Mesenchymal stem cell (in vitro differentiated cells and primary cell): ENCODE results near the gene SLC25A15.
"Not testable (repeated sequence)": the region's sequence is repeated elsewhere in the genome, so short reads cannot be mapped to it uniquely, and the experiment has no call there.

ENCODE experiments used
- DNase-seq: peaks from one replicate; pipeline ENCODE4 v3.0.0-alpha.2; 2013
- H2AFZ ChIP-seq: one replicate; pipeline ENCODE4 v1.6.1; 2013; ENCODE audit warnings: low read depth, mild to moderate bottlenecking, control low read depth, inconsistent platforms, low read length, moderate library complexity
- H2AK5ac ChIP-seq: 2 replicates; pipeline ENCODE4 v1.6.1; 2013; ENCODE audit warnings: low read length, moderate library complexity, mild to moderate bottlenecking, inconsistent platforms; ENCODE audit not compliant: severe bottlenecking
- H2BK120ac ChIP-seq: one replicate; pipeline ENCODE4 v1.6.1; 2013; ENCODE audit warnings: low read depth, mild to moderate bottlenecking, inconsistent platforms, low read length, moderate library complexity
- H2BK12ac ChIP-seq, 2 experiments: one replicate each; pipeline ENCODE4 v1.6.1; 2013; ENCODE audit warnings: inconsistent platforms in 2 of 2, low read length in 2 of 2, mild to moderate bottlenecking in 2 of 2, moderate library complexity in 2 of 2, control low read depth in 1 of 2
- H2BK15ac ChIP-seq: one replicate; pipeline ENCODE4 v1.6.1; 2013; ENCODE audit warnings: mild to moderate bottlenecking, low read depth, inconsistent platforms; ENCODE audit not compliant: poor library complexity, severe bottlenecking
- H2BK5ac ChIP-seq: 2 replicates; pipeline ENCODE4 v1.6.1; 2013; ENCODE audit warnings: low read depth, mild to moderate bottlenecking, low read length, control low read depth, inconsistent platforms; ENCODE audit not compliant: poor library complexity, severe bottlenecking
- H3K14ac ChIP-seq, 2 experiments: one replicate each; pipeline ENCODE4 v1.6.1; 2013; ENCODE audit warnings: inconsistent platforms in 2 of 2, low read length in 2 of 2, control low read depth in 1 of 2, mild to moderate bottlenecking in 1 of 2, moderate library complexity in 1 of 2
- H3K18ac ChIP-seq, 2 experiments: one replicate each; pipeline ENCODE4 v1.6.1; 2013; ENCODE audit warnings: inconsistent platforms in 2 of 2, low read length in 2 of 2, control low read depth in 1 of 2, low read depth in 1 of 2, mild to moderate bottlenecking in 1 of 2
- H3K23ac ChIP-seq, 2 experiments: one replicate each; pipeline ENCODE4 v1.6.1; 2013; ENCODE audit warnings: inconsistent platforms in 2 of 2, low read length in 2 of 2, mild to moderate bottlenecking in 2 of 2, moderate library complexity in 2 of 2, control low read depth in 1 of 2
- H3K27ac ChIP-seq: 2 replicates; pipeline ENCODE4 v1.5.1; 2013; ENCODE audit warnings: mild to moderate bottlenecking, moderate library complexity, low read length, control low read depth, inconsistent platforms; ENCODE audit not compliant: poor library complexity, severe bottlenecking
- H3K27me3 ChIP-seq, 2 experiments: 2 replicates each; pipeline versions ENCODE4 v1.6.1 to v1.7.0; 2013; ENCODE audit warnings: low read length in 2 of 2, mild to moderate bottlenecking in 2 of 2, moderate library complexity in 2 of 2, control low read depth in 1 of 2, inconsistent platforms in 1 of 2; ENCODE audit not compliant: control insufficient read depth in 1 of 2, insufficient read depth in 1 of 2
- H3K36me3 ChIP-seq, 2 experiments: 2 replicates each; pipeline versions ENCODE4 v1.6.1 to v1.7.0; 2013; ENCODE audit warnings: low read length in 2 of 2, control low read depth in 1 of 2, inconsistent platforms in 1 of 2, low read depth in 1 of 2, mild to moderate bottlenecking in 1 of 2; ENCODE audit not compliant: insufficient read depth in 2 of 2, control insufficient read depth in 1 of 2
- H3K4ac ChIP-seq, 2 experiments: one replicate each; pipeline ENCODE4 v1.6.1; 2013; ENCODE audit warnings: inconsistent platforms in 2 of 2, low read length in 2 of 2, mild to moderate bottlenecking in 2 of 2, moderate library complexity in 2 of 2, control low read depth in 1 of 2, low read depth in 1 of 2
- H3K4me1 ChIP-seq: 2 replicates; pipeline ENCODE4 v1.6.1; 2013; ENCODE audit warnings: low read depth, low read length, control low read depth; ENCODE audit not compliant: control insufficient read depth, insufficient read depth
- H3K4me2 ChIP-seq: 2 replicates; pipeline ENCODE4 v1.6.1; 2013; ENCODE audit warnings: low read length, mild to moderate bottlenecking, inconsistent platforms; ENCODE audit not compliant: poor library complexity, severe bottlenecking
- H3K4me3 ChIP-seq, 2 experiments: 2 replicates each; pipeline versions ENCODE4 v1.5.1 to v1.7.0; 2013; ENCODE audit warnings: low read length in 2 of 2, mild to moderate bottlenecking in 2 of 2, control low read depth in 1 of 2, low read depth in 1 of 2; ENCODE audit not compliant: insufficient read depth in 1 of 2
- H3K79me1 ChIP-seq: replicated peaks from 2 replicates; pipeline ENCODE4 v1.6.1; 2013; ENCODE audit warnings: mild to moderate bottlenecking, control low read depth, low read length, inconsistent platforms; ENCODE audit not compliant: poor library complexity, severe bottlenecking
- H3K9ac ChIP-seq: 2 replicates; pipeline ENCODE4 v1.7.0; 2013; ENCODE audit warnings: mild to moderate bottlenecking, low read length, moderate library complexity
- H3K9me3 ChIP-seq: 2 replicates; pipeline ENCODE4 v1.7.0; 2013; ENCODE audit warnings: mild to moderate bottlenecking, low read length; ENCODE audit not compliant: control insufficient read depth
- H4K8ac ChIP-seq: one replicate; pipeline ENCODE4 v1.6.1; 2013; ENCODE audit warnings: inconsistent platforms, mild to moderate bottlenecking, low read length, moderate library complexity
- H4K91ac ChIP-seq: one replicate; pipeline ENCODE4 v1.6.1; 2013; ENCODE audit warnings: mild to moderate bottlenecking, low read length, inconsistent platforms
- WGBS: methylation state at CpG from one replicate; pipeline ENCODE4 v1.1.7; 2013; ENCODE audit warnings: mixed read lengths; 5-methylcytosine and 5-hydroxymethylcytosine counted together

Gene SLC25A15

DNA sequence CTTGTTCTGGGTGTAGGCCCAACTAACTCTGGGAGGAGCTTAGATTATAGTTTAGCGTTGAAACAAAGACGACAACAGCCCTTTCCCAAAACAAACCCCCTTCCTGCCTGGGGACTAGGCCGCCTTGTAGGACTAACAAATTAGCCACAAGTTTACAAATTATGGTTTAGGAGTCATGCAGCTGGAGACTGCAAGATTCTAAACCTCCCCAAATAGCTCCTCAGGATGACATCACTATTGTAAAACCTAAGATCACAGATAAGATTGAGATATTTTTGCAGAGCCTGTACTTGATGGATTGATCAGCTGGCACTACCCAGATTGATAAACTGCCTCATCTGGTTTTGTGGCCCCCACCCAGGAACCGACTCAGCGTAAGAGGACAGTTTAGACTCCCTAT lies 2.3 kb upstream of the SLC25A15 start:
- H3K79me1 ChIP-seq = peaks cover 5% of the 10 kb centered on the region
- H3K36me3 ChIP-seq = no peaks in the 10 kb centered on the region
- no peak overlapping the region for H2BK15ac ChIP-seq
- H2AK5ac ChIP-seq = no peak overlapping the region
- H3K27me3 ChIP-seq = no peaks in the 10 kb centered on the region
- whole genome bisulfite sequencing = 30% methylated on average over 5 of the region's 5 CpGs
- H3K23ac ChIP-seq = no peak overlapping the region
- no peaks in the 10 kb centered on the region for H3K9me3 ChIP-seq
- H3K14ac ChIP-seq = no peak overlapping the region
- no peak overlapping the region for H4K91ac ChIP-seq
- no peak overlapping the region for H3K9ac ChIP-seq
- H3K27ac ChIP-seq = no peak overlapping the region
- H3K4me1 ChIP-seq = peaks cover 2% of the 10 kb centered on the region
- no peak overlapping the region for H2AFZ ChIP-seq
- H4K8ac ChIP-seq = no peak overlapping the region
- DNase-seq = peak; percentile 96
- H3K4ac ChIP-seq = no peak overlapping the region
- H3K4me3 ChIP-seq = no peak overlapping the region
- H2BK120ac ChIP-seq = peak overlapping the region; percentile 21
- H2BK5ac ChIP-seq = no peak overlapping the region
- H3K18ac ChIP-seq = peak overlapping the region in 1 of 2 experiments; percentile 56
- H2BK12ac ChIP-seq = no peak overlapping the region
- no peak overlapping the region for H3K4me2 ChIP-seq

DNA sequence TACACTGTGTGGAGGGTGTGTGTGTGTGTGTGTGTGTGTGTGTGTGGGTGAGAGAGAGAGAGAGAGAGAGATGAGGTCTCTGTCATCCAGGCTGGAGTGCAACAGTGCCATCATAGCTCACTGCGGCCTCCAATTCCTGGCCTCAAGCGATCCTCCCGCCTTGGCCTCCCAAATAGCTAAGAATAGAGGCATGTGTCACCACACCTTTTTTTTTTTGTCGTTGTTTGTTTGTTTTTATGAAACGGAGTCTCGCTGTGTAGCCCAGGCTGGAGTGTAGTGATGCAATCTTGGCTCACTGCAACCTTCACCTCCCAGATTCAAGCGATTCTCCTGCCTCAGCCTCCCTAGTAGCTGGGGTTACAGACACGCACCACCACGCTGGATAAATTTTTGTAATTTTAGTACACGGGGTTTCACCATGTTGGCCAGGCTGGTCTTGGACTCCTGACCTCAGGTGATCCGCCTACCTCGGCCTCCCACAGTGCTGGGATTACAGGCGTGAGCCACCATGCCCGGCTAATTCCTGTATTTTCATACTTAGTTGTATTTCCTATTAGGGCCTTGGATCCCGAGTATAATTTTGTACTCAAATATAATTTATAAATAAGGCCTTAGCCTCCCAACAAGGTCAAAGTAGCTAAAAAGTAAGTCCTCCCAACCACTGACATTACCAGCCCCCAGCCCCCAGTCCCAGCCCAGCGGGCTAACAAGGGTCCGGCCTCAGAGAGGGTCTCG lies 704 bp upstream of the SLC25A15 start:
- WGBS = 72% methylated on average over 15 of the region's 18 CpGs
- H2BK12ac ChIP-seq = peak overlapping the region; percentile 6 to 42

DNA sequence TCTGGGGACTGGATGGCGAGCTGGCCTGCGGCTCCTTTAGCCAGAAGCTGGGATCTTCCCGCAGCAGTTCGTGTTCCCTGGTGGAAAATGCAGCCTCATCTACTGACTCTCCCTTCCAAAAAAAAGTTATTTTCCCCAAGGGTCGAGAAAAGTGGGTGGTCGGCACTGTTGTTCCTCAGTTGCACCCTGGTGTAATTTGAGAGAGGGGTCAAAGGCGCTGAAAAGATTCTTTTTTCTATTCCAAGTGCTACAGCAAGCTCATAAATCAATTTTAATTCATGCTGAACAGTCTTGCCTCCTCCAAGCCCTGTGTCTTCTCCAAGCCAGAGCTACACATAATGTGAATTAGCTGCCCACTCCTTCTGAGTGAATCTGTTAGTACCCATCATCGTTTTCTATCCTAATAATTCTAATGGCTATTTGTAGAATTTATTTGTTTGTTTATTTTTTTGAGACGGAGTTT lies 774 bp downstream of the SLC25A15 start:
- Histone ChIP-seq H2BK5ac (no peak overlapping the region), H4K91ac (no peak overlapping the region), H3K4ac (peak overlapping the region in 1 of 2 experiments; percentile 91), H3K4me1 (peaks cover 2% of the 10 kb centered on the region), H3K27ac (peak overlapping the region; percentile 26), H2BK120ac (peak overlapping the region; percentile 92), H3K27me3 (no peaks in the 10 kb centered on the region), H3K14ac (no peak overlapping the region), H4K8ac (no peak overlapping the region), H2AFZ (no peak overlapping the region), H2BK15ac (peak overlapping the region; percentile 95), H3K4me2 (peak overlapping the region; percentile 96), H3K4me3 (peak overlapping the region; percentile 84 to 87), H2AK5ac (no peak overlapping the region), H3K9ac (peak overlapping the region; percentile 90), H3K18ac (peak overlapping the region in 1 of 2 experiments; percentile 91), H2BK12ac (no peak overlapping the region), H3K9me3 (no peaks in the 10 kb centered on the region), H3K23ac (no peak overlapping the region), H3K79me1 (peaks cover 15% of the 10 kb centered on the region), H3K36me3 (peaks cover 11 to 16% of the 10 kb centered on the region in 2 experiments)
- DNase-seq = no peak
- WGBS = 8% methylated on average over 7 of the region's 9 CpGs

More for the DNA sequence above, 704 bp upstream of the SLC25A15 start:
- H2BK5ac ChIP-seq, DNase-seq, H3K23ac ChIP-seq, H3K9me3 ChIP-seq, H3K36me3 ChIP-seq, H3K4me1 ChIP-seq, H3K27me3 ChIP-seq: not testable (repeated sequence)
- Histone ChIP-seq H3K27ac (peak overlapping the region; percentile 89), H3K18ac (peak overlapping the region; percentile 94 to 97), H2BK120ac (peak overlapping the region; percentile 99), H2AFZ (peak overlapping the region; percentile 54), H4K91ac (peak overlapping the region; percentile 91), H3K79me1 (peaks cover 11% of the 10 kb centered on the region), H3K9ac (peak overlapping the region; percentile 90), H4K8ac (peak overlapping the region; percentile 98), H3K4me2 (peak overlapping the region; percentile 96), H3K14ac (peak overlapping the region in 1 of 2 experiments; percentile 44), H2AK5ac (peak overlapping the region; percentile 38), H3K4me3 (peak overlapping the region; percentile 84 to 87), H2BK15ac (peak overlapping the region; percentile 95), H3K4ac (peak overlapping the region; percentile 91 to 96)

DNA sequence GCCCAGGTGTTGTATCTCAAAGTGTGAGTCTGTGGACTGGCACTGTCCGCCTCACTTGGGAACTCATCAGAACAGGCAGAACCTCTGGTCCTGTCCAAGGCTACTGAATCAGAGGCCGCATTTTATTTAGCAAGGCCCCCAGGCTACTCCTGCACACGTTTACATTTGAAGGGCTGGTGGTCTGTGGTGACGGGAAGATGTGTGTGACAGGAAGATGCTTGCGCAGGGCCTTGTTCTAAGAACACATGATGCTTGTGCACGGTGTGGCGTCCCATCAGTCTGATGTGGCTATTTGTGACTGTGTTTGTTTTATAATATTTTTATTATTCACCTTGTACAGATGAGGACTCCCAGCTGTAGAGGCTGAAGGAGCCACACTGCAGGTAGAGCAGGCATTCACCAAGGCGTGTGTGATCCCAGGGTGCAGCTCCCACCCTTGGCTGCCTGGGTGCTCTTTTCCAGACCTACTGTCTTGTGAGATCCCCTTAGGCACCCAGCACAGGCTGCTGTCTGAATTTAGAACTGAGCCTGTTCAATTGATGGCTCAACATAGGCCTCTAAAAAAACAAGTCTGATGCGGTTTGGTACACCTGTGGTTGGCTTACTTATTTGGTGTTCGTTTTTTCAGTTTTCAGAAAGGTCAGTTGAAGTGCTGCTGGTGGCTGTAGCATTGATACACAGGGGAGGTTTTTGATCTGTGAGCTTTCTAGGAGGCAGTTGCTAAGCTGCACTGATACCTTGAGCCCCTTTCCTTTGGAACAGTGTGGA lies 3.1 kb downstream of the SLC25A15 start:
- H3K18ac ChIP-seq = no peak overlapping the region
- no peak overlapping the region for H3K4me2 ChIP-seq
- H2BK5ac ChIP-seq = no peak overlapping the region
- no peak overlapping the region for H3K23ac ChIP-seq
- H3K27ac ChIP-seq = no peak overlapping the region
- H2BK15ac ChIP-seq = no peak overlapping the region
- DNase-seq = no peak
- H2AK5ac ChIP-seq = no peak overlapping the region
- H4K8ac ChIP-seq = no peak overlapping the region
- no peak overlapping the region for H3K4me3 ChIP-seq
- H3K4me1 ChIP-seq = no peaks in the 10 kb centered on the region
- peaks cover 17% of the 10 kb centered on the region for H3K79me1 ChIP-seq
- H4K91ac ChIP-seq = no peak overlapping the region
- H3K9ac ChIP-seq = no peak overlapping the region
- no peak overlapping the region for H2AFZ ChIP-seq
- no peak overlapping the region for H2BK120ac ChIP-seq
- no peaks in the 10 kb centered on the region for H3K27me3 ChIP-seq
- WGBS = 94% methylated on average over 8 of the region's 10 CpGs
- no peaks in the 10 kb centered on the region for H3K9me3 ChIP-seq
- no peak overlapping the region for H2BK12ac ChIP-seq
- no peak overlapping the region for H3K4ac ChIP-seq
- peaks cover 16 to 36% of the 10 kb centered on the region in 2 experiments for H3K36me3 ChIP-seq
- H3K14ac ChIP-seq = no peak overlapping the region
